NB4 (cell line): ENCODE results near the gene ARID1B.

Source experiments
- CTCF ChIP-seq: IDR thresholded peaks from one replicate; pipeline ENCODE4 v1.5.1; 2012; ENCODE audit warnings: low read depth, low read length
- POLR2A ChIP-seq: IDR thresholded peaks from 2 replicates; pipeline ENCODE4 v1.6.1; 2011; ENCODE audit warnings: mild to moderate bottlenecking; ENCODE audit not compliant: insufficient read length; ENCODE audit errors: extremely low read depth
- TF ChIP-seq, protein P1 (sequence below): IDR thresholded peaks from 2 replicates; pipeline ENCODE4 v1.6.1; 2011; ENCODE audit warnings: low read depth, low read length

DNA sequence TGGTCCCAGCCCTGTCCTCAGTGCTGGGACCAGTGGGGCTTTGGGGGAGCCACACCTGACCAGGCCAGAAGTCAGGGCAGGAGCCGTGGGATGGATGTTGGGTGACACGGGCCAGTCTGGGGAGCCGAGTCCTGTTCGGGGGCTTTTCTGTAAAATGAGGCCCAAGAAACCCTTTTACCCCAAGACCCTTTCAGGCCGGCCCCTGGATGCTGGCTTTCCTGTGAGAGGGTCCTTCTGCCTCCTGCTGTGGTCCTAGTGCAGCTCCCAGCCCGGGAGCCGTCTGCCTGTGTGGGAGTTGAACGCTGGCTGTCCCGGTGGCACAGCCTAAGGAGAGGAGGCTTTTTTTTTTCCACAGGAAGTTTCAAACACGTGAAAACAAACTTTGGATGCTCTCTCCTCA, 422.9 kb downstream of the ARID1B start:
- TF ChIP-seq CTCF = no peak
- TF ChIP-seq, protein P1, sequence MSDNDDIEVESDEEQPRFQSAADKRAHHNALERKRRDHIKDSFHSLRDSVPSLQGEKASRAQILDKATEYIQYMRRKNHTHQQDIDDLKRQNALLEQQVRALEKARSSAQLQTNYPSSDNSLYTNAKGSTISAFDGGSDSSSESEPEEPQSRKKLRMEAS = no peak
- TF ChIP-seq POLR2A = no peak
